Measurements from ENCODE around the gene SERTAD4.

Gene SERTAD4

DNA sequence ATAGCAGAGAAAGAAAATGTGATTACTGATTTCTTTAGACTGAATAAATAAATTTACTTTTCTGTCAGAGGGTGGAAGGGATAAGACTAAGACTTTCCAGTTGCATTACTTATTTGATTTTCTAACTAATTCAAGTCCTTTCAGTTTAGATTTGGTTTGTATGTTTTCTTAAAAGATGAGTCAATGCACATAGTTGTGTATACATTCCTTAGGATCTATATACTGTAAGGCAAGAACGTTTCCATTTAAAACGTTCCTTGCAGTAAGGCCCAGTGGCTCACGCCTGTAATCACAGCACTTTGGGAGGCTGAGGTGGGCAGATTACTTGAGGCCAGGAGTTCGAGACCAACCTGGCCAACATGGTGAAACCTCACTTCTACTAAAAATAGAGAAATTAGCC is 14.5 kb upstream of the SERTAD4 start:
- no peak overlapping the region for H3K4me2 ChIP-seq (ENCODE audit: low read depth, low read length, poor library complexity, severe bottlenecking)
- no peaks in the 10 kb centered on the region for H4K20me1 ChIP-seq (ENCODE audit: insufficient read depth, low read length, poor library complexity, severe bottlenecking)
- no peaks in the 10 kb centered on the region for H3K9me2 ChIP-seq (replicated peaks; ENCODE audit: low read depth, low read length)
- no peaks in the 10 kb centered on the region for H3K4me1 ChIP-seq (ENCODE audit: insufficient read depth, low read length, poor library complexity, severe bottlenecking)
- no peaks in the 10 kb centered on the region for H3F3A ChIP-seq (ENCODE audit: low read depth)
- no peaks in the 10 kb centered on the region for H3K79me2 ChIP-seq (ENCODE audit: insufficient read depth, low read length)
- no peak overlapping the region for H2AFZ ChIP-seq (ENCODE audit: low read length)
- TF ChIP-seq, protein P1, sequence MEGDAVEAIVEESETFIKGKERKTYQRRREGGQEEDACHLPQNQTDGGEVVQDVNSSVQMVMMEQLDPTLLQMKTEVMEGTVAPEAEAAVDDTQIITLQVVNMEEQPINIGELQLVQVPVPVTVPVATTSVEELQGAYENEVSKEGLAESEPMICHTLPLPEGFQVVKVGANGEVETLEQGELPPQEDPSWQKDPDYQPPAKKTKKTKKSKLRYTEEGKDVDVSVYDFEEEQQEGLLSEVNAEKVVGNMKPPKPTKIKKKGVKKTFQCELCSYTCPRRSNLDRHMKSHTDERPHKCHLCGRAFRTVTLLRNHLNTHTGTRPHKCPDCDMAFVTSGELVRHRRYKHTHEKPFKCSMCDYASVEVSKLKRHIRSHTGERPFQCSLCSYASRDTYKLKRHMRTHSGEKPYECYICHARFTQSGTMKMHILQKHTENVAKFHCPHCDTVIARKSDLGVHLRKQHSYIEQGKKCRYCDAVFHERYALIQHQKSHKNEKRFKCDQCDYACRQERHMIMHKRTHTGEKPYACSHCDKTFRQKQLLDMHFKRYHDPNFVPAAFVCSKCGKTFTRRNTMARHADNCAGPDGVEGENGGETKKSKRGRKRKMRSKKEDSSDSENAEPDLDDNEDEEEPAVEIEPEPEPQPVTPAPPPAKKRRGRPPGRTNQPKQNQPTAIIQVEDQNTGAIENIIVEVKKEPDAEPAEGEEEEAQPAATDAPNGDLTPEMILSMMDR (conservative IDR thresholded peaks at IDR 0.05; ENCODE audit: low read length) = no peak
- no peak for TF ChIP-seq EZH2phosphoT487 (IDR thresholded peaks at IDR 0.05; ENCODE audit: borderline replicate concordance)
- no peaks in the 10 kb centered on the region for H3K27me3 ChIP-seq (ENCODE audit: insufficient read depth, low read length, poor library complexity, severe bottlenecking)
- H3K9me3 ChIP-seq (ENCODE audit: insufficient read depth, low read depth, low read length) = no peaks in the 10 kb centered on the region
- no peaks in the 10 kb centered on the region for H3K36me3 ChIP-seq (ENCODE audit: insufficient read depth, low read length)
- no peak overlapping the region for H3K4me3 ChIP-seq (ENCODE audit: low read length, poor library complexity, severe bottlenecking)
- no peak overlapping the region for H3K9ac ChIP-seq (ENCODE audit: low read depth, low read length, poor library complexity, severe bottlenecking)

DNA sequence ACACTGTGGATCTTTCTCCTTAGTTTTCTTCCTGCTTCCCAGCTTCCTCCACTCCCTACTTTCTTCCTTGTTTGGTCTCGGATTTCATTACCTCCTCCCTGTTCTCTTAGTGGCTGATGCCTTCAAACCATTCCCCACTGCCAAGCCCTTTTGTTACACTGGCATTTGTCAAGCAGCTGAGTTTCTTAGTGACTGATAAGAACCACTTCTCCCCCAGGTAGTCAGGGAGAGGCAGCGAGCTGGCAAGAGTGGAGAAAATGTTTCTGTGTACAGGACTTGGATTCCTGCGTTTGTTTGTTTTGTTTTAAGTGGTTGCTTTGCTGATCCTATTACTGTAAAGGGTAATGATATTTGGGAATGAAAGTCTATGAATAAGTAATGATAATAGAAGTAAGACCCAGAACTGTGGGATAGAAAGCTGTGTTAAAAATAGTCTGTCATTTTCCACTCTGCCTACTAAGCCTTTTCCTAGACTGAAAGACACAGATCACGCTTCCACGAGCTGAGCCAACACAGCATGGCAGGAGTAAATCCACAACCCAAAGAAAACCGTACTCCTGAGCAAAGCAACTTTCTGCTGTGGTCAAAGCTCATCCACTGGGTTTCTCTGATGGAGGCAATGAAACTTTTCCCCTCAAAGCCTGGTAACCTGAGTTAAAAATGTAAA is 10.1 kb upstream of the SERTAD4 start:
- Histone ChIP-seq H3F3A (ENCODE audit: low read depth) (no peaks in the 10 kb centered on the region), H3K9me3 (ENCODE audit: insufficient read depth, low read depth, low read length) (no peaks in the 10 kb centered on the region), H3K9ac (ENCODE audit: low read depth, low read length, poor library complexity, severe bottlenecking) (no peak overlapping the region), H3K4me2 (ENCODE audit: low read depth, low read length, poor library complexity, severe bottlenecking) (no peak overlapping the region), H2AFZ (ENCODE audit: low read length) (no peak overlapping the region), H3K9me2 (replicated peaks; ENCODE audit: low read depth, low read length) (no peaks in the 10 kb centered on the region), H3K4me3 (ENCODE audit: low read length, poor library complexity, severe bottlenecking) (no peak overlapping the region), H3K79me2 (ENCODE audit: insufficient read depth, low read length) (no peaks in the 10 kb centered on the region), H3K27me3 (ENCODE audit: insufficient read depth, low read length, poor library complexity, severe bottlenecking) (no peaks in the 10 kb centered on the region), H3K4me1 (ENCODE audit: insufficient read depth, low read length, poor library complexity, severe bottlenecking) (no peaks in the 10 kb centered on the region), H3K36me3 (ENCODE audit: insufficient read depth, low read length) (no peaks in the 10 kb centered on the region), H4K20me1 (ENCODE audit: insufficient read depth, low read length, poor library complexity, severe bottlenecking) (no peaks in the 10 kb centered on the region)
- no peak for TF ChIP-seq EZH2phosphoT487 (IDR thresholded peaks at IDR 0.05; ENCODE audit: borderline replicate concordance)
- TF ChIP-seq, protein P1 (conservative IDR thresholded peaks at IDR 0.05; ENCODE audit: low read length) = no peak

DNA sequence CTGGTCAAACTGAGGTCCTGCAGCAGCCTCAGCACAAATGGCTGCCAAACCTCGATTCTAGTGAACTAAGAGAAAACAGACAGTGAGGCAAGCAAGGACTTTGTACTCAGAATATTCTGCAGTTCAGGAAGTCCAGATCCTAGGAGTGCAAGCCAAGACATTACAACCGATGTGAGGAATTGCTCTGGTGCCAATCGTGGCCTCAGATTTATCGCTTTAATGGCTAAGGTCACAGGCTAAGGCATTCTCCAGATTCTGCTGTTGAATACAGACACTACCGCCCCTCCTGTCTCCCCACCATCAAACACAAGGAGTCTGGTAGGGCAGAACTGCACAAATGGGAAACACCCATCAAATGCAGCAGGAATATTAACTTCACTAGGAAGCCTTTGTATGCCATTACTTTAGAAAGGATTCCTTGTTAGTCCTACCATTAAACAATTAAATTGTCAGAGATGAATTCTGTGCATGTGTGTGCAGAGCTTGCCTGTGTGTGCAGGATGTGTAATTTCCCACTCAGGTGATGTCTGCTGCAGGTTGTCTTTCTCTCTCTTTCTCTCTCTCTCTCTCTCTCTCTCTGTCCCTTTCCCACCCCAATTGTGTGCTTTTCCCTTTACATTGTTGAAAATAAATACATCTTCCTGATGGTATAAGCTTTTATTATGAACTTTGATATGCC is 9.2 kb upstream of the SERTAD4 start:
- Histone ChIP-seq H3K4me1 (ENCODE audit: insufficient read depth, low read length, poor library complexity, severe bottlenecking) (no peaks in the 10 kb centered on the region), H3K79me2 (ENCODE audit: insufficient read depth, low read length) (no peaks in the 10 kb centered on the region), H3K4me3 (ENCODE audit: low read length, poor library complexity, severe bottlenecking) (no peak overlapping the region), H3K27me3 (ENCODE audit: insufficient read depth, low read length, poor library complexity, severe bottlenecking) (no peaks in the 10 kb centered on the region), H3K36me3 (ENCODE audit: insufficient read depth, low read length) (no peaks in the 10 kb centered on the region), H3K9me3 (ENCODE audit: insufficient read depth, low read depth, low read length) (no peaks in the 10 kb centered on the region), H3F3A (ENCODE audit: low read depth) (no peaks in the 10 kb centered on the region), H3K9me2 (replicated peaks; ENCODE audit: low read depth, low read length) (no peaks in the 10 kb centered on the region), H3K9ac (ENCODE audit: low read depth, low read length, poor library complexity, severe bottlenecking) (no peak overlapping the region), H2AFZ (ENCODE audit: low read length) (no peak overlapping the region), H4K20me1 (ENCODE audit: insufficient read depth, low read length, poor library complexity, severe bottlenecking) (no peaks in the 10 kb centered on the region), H3K4me2 (ENCODE audit: low read depth, low read length, poor library complexity, severe bottlenecking) (no peak overlapping the region)
- TF ChIP-seq EZH2phosphoT487 (IDR thresholded peaks at IDR 0.05; ENCODE audit: borderline replicate concordance) = no peak
- TF ChIP-seq, protein P1 (conservative IDR thresholded peaks at IDR 0.05; ENCODE audit: low read length) = no peak

Data from Loucy (cell line).